ENCODE data around the gene GLI3.

GLI3 gene

GRCh38 chr7:42236976-42237810 lies at the start of gene GLI3:
Gene GLI3, minus strand, starts transcription at chr7:42237209. Its CDS starts 13,956 bp downstream, at chr7:42223253.
- no peak for DNase-seq (ENCODE audit: low read depth in 2 of 2)

- no peak for DNase-seq (ENCODE audit: low read depth in 2 of 2)
These were observed 48.4 kb upstream of the GLI3 start for GRCh38 chr7:42285383-42285824.

DNA sequence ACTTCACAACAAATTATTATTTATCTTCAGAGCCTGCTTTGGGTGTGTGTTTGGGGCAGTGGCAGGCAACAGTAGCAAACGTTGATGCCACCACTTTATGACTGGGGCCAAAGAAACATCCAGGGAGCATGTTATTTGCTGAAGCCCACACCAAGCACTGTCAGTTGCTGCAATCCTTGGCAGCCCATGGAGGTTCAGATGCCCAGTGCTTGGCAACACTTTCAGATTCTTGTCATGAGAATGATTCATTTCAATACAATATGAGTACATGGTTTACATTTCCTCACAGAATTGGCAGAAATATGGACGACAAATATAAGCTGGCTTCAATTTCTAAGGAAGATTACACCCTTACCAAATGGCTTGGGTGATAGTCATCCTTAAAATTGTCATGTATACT lies 46.5 kb upstream of the GLI3 start:
- DNase-seq (ENCODE audit: low read depth in 2 of 2) = no peak

GRCh38 chr7:42278344-42278743 lies 41.3 kb upstream of the GLI3 start:
- DNase-seq (ENCODE audit: low read depth in 2 of 2) = no peak

DNA sequence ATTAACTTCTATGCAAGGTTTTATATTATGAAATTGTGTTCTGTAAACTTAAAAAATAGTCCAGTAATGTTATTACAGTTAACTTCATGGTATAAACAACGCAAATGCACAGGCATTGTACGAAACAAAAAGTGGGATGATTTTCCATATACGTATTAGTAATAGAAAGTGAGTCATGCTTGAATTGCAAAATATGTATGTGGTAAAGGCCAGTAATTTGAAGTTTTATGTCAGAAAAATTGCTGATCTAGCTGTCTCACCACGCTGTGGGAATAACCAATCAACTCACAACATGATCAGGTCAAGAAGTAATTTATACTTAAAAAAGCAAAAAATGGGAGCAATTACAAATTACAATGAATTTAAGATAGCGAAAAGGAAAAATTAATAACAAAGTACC lies 37.0 kb upstream of the GLI3 start:
- DNase-seq (ENCODE audit: low read depth in 2 of 2) = no peak

DNA sequence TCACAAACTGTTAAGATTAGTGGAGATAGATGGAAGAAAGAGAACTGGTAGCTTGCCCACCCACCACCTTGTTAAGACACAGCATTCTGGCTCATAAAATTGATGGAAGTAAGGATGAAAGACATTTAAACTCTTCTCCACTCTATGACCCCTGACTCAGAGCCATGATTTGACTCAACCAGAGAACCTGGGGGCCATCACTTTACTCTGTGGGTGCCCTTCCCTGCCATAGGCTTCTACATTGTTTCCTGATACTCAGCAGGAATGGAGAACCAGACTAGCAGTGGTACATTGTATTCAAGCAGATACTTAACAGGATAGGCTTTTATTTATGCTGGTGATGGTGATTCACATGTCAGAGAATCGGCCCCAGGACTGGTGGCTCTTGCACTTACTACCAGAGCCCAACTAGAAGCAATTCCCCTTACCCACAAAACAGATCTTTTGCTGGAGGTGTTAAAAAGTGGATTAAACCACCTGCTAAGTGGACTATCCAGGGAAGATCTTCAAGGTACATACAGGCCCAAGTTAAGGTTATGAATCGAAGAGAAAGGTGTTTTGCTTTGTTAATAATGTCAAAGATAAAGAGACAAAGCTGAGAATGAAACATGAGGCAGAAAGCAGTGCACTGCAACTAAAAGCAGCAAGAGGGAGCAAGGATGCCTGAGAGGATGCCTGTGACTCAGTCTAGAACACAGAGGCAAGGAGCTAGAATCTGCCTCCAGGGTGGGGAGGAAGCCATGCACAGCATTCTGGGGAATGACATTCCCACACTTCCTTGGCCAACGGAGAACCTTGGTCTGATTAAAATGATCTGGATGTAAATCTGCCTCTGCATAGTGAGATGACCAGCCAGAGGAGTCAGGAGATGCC lies 36.0 kb upstream of the GLI3 start:
- DNase-seq (ENCODE audit: low read depth in 2 of 2) = no peak

DNA sequence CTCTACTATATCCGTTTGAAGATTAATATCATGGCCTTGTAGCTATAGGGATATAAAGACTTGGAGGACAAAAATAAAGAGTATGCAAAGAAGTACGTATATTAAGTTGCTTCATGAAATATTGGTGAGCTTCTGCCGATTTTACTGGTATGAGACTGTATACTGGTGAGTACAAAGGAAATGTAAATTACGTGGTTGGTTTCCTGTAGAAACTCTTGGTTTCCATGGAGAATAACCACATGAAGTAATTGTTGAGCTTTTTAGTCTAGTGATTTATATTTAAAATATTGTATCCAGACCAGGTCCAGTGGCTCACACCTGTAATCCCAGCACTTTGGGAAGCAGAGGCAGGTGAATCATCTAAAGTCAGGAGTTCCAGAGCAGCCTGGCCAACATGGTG lies 32.2 kb upstream of the GLI3 start:
- DNase-seq (ENCODE audit: low read depth in 2 of 2) = no peak

- no peak for DNase-seq (ENCODE audit: low read depth in 2 of 2)
These were observed 27.7 kb upstream of the GLI3 start for GRCh38 chr7:42264702-42265101.

- no peak for DNase-seq (ENCODE audit: low read depth in 2 of 2)
These were observed 27.0 kb upstream of the GLI3 start for GRCh38 chr7:42263971-42264370.

GRCh38 chr7:42262964-42263363 lies 26.0 kb upstream of the GLI3 start:
- DNase-seq (ENCODE audit: low read depth in 2 of 2) = no peak

DNA sequence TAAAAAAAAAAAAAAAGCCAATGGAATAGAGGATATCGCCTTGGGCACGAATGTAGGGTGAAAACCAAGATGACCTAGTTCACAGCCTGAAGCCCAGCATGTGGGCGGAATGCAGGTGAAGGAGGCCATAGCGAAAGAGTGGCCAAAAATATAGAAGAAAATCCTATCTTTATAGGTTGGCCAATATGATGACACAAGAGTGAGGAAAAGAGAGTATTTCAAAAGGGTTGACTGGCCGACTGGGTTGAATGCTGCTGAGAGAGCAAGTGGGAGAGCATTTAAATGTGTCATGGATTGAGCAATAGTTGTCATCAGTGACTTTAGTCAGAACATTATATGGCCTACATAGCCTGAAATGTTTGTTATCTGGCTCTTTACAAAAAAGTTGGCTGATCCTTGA lies 17.2 kb upstream of the GLI3 start:
- DNase-seq (ENCODE audit: low read depth in 2 of 2) = no peak

- no peak for DNase-seq (ENCODE audit: low read depth in 2 of 2)
These were observed 16.3 kb upstream of the GLI3 start for GRCh38 chr7:42253316-42253715.

DNA sequence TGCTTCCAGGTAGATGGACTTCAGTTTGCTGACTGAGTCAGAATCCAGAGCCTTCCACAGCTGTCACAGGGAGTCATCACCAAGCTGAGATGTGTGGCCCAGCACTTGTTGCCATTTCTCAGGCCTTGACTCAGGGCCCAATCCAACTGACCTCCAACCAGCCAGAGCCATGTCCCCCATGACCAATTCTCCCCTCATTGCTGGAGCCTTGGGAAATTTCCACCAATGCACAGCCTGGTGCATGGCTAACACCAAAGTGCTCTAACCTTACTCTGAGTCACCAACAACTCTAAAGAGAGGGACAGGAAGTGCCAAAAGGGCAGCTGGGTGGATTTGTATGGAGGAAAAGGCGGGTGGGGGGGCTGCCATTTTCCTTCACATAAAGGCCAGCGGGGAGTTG lies 13.4 kb upstream of the GLI3 start:
- DNase-seq (ENCODE audit: low read depth in 2 of 2) = no peak

DNA sequence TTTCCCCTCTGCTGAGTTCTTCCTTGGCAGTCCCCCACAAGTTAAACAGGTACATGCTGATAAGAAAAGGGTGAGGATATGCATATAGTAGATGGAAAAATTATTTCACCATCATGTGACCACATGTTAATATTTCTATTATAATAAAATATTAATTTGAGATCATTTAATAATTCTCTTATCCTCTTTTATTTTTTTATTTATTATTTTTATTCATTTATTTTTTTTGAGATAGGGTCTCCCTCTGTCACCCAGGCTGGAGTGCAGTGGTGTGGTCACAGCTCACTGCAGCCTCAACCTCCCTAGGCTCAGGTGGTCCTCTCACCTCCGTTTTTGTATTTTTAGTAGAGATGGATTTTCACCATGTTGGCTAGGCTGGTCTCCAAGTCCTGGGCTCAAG lies 11.6 kb upstream of the GLI3 start:
- DNase-seq (ENCODE audit: low read depth in 2 of 2) = no peak

GRCh38 chr7:42247301-42247700 lies 10.3 kb upstream of the GLI3 start:
- DNase-seq (ENCODE audit: low read depth in 2 of 2) = no peak

DNA sequence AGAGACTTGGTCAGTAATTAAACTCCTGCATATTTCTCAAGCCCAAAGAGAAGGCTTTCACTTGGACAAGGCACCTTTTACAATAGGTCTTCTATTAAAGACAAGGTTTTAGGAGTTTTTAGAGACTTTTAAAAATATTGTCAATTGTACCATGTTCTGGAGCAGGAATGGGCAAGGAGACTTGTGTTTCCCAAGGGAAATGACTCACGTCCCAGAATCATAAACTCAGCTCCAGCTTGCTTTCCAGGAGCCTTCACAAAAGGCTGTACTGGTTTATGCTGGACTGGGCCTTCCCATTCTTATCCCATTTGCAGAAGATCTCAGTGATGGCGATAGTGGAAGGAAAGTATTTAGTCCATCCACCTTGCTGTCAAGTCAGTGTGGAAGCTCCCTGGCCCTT lies 7.8 kb upstream of the GLI3 start:
- DNase-seq (ENCODE audit: low read depth in 2 of 2) = no peak

DNA sequence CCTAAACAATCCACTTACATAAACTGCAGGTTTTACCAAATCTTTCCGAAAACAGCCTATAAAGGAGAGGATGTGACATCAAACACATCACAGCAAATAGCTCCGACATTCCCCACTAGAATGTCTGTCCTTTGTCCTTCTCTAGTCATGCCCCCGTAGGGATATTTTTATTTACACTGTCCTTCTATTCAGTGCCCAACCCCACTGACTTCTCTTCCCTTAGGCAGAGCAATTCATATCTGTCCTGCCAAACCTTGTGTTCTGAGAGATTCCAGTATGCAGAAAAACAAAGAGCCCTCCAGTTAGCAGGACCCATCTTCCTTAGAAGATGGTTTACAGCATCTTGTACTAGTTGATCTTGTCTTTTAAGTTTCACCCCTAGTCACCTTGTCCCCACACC lies 5.4 kb upstream of the GLI3 start:
- DNase-seq (ENCODE audit: low read depth in 2 of 2) = no peak

DNA sequence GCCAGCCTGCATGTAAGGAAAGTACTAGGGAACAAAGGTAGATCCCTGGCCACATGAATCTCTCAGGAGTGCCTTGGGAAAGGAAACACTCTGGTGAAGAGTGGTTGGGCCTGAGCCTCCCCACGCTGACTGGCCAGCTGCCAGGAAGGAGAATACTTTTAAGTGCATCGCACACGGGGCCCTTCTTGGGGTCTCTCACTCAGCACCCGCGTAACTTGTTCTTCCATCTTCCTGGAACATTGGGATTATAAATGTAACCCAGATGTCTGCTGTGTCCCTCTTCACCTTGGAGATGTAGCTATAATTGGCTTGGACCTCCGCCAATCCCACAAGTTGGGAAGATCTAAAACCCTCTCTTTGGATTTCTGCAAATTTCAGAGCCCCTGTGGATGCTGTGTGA lies 4.4 kb upstream of the GLI3 start:
- DNase-seq (ENCODE audit: low read depth in 2 of 2) = no peak

DNA sequence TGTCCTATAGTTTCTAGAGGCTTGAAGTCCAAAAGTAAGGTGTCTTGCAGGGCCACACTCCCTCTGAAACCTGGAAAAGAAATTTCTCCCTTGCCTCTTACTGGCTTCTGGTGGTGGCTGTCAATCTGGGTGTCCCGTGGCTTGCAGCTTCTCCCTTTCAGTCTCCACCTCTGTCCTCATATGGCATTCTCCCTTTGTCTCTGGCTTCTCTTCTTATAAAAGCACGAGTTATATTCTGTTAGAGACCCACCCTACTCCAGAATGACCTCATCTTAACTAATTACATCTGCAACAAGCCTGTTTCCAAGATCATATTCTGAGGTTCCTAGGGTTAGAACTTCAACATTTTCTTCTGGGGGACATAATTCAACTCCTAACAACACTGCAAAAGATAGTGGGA lies 3.4 kb upstream of the GLI3 start:
- no peak for DNase-seq (ENCODE audit: low read depth in 2 of 2)

DNA sequence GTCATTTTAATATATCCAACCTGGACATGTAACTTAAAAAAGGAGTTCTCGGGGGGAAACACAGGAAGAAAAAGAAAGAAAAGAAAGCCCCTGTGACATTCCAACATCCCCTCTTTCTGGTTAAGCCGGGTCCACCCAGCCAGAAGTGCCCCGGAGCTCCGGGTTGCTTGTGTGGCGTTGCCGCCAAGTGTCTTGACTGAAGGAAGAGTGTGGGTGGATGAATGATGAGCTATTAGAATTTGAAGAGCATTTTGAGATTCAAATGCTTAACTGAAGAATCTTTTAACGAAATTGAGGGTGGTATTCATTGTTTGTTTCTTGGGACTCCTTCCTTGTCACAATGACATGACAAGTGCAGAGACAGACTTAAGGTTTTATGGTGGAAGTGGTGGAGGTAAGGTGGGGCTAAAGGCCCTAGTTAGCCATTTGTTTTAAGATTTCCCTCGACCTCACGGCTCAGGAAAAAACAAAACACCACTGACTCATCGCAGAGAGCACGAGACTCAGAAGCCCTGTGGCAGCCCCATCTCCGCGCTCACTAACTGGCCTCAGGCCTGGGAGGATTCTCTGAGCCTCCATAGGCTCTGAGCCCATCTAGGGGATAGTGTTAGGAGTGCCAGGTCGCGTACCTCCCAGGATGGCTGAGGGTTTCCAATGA lies 1.8 kb upstream of the GLI3 start:
- no peak for DNase-seq (ENCODE audit: low read depth in 2 of 2)

- DNase-seq (ENCODE audit: low read depth in 2 of 2) = no peak
These were observed 967 bp upstream of the GLI3 start for GRCh38 chr7:42237811-42238541.

Data from stimulated activated CD4-positive, alpha-beta T cell treated with anti-CD3 and anti-CD28 coated beads, Interleukin-15, amount 100 ng/mL, for 48 hours (primary cell).